Sigmoid colon (tissue), 7 donors: ENCODE results near the gene ACY1. TPM values are rescaled to one million over a fixed set of nuclear protein-coding genes. Genes with fewer than 3 reads are reported as not detected.

Experiments used
- DNase-seq: peaks from one replicate; pipeline ENCODE4 v3.0.0-alpha.2; 2019
- H3K27ac ChIP-seq, 4 donors: fragments of 200-600 bp; sonication (generic); one replicate each; pipeline ENCODE4 v1.5.1; 2016 to 2019; ENCODE audit warnings: mild to moderate bottlenecking in 1 of 4
- H3K27me3 ChIP-seq, 3 donors: fragments of 200-600 bp; sonication (generic); one replicate each; pipeline ENCODE4 v1.5.1; 2019; ENCODE audit warnings: mild to moderate bottlenecking in 1 of 3
- H3K36me3 ChIP-seq, 4 donors: fragments of 200-600 bp; sonication (generic); one replicate each; pipeline ENCODE4 v1.5.1; 2016 to 2019
- H3K4me1 ChIP-seq, 4 donors: fragments of 200-600 bp; sonication (generic); one replicate each; pipeline ENCODE4 v1.5.1; 2017 to 2019
- H3K4me3 ChIP-seq, 4 donors: fragments of 200-600 bp; sonication (generic); one replicate each; pipeline ENCODE4 v1.5.1; 2017 to 2019; ENCODE audit warnings: mild to moderate bottlenecking in 2 of 4, moderate library complexity in 1 of 4
- H3K9me3 ChIP-seq, 4 donors: fragments of 200-600 bp in 3 of 4; sonication (generic) in 3 of 4; one replicate each; pipeline versions ENCODE4 v1.5.1 to v1.6.1; 2013 to 2019
- CTCF ChIP-seq, 4 experiments: fragments of 450-650 bp in 3 of 4; fragments of 200-600 bp in 1 of 4; IDR thresholded peaks; one replicate each; pipeline ENCODE4 v1.5.1; 2016 to 2019; ENCODE audit warnings: antibody characterized with exemption in 4 of 4, mild to moderate bottlenecking in 3 of 4, moderate library complexity in 2 of 4
- EP300 ChIP-seq, 4 donors: sonication (generic); formaldehyde crosslinking; IDR thresholded peaks; one replicate each; pipeline ENCODE4 v1.6.1; 2017; ENCODE audit warnings: antibody characterized with exemption in 4 of 4
- POLR2A ChIP-seq, 2 donors: fragments of 450-650 bp; IDR thresholded peaks; one replicate each; pipeline ENCODE4 v1.6.1; 2016; ENCODE audit warnings: antibody characterized with exemption in 2 of 2, mild to moderate bottlenecking in 2 of 2, moderate library complexity in 2 of 2
- POLR2AphosphoS5 ChIP-seq, 4 donors: sonication (generic); formaldehyde crosslinking; IDR thresholded peaks; one replicate each; pipeline ENCODE4 v1.6.1; 2017; ENCODE audit warnings: antibody characterized with exemption in 4 of 4
- WGBS, 2 donors: extraction: QIAGEN DNeasy Blood & Tissue Kit; methylation state at CpG; one replicate each; pipeline ENCODE4 v1.1.7; 2013; 5-methylcytosine and 5-hydroxymethylcytosine counted together
- intact Hi-C: fragments of 100-400 bp; cut with DNase I; formaldehyde crosslinking; loops from one replicate; pipeline ENCODE4 v1.15.1; 2023
- polyA plus RNA-seq, 3 donors: library from polyadenylated mRNA; stranded (reverse); fragments of 200-250 nt; gene quantifications; one replicate each; pipeline ENCODE4 v1.2.3, GENCODE V29; 2013
- total RNA-seq, 4 donors: library from RNA; depleted of rRNA; stranded (reverse); fragments of >200 nt; gene quantifications; one replicate each; pipeline ENCODE4 v1.1.0, GENCODE V29; 2016
- donor health status: healthy with polysubstance abuse.
- donor health status: Bipolar disorder and iron deficiency.
- donor health status: healthy.

Gene ACY1
- total and polyA plus RNA-seq, 7 donors, result 1.4 to 279 (median 25.3) TPM

- H3K9me3 ChIP-seq, result no peaks in the 10 kb centered on the region
- H3K36me3 ChIP-seq, result peaks cover 0 to 27% (median 1%) of the 10 kb centered on the region in 4 donors
- WGBS, 2 donors, result 93 to 94% methylated on average over 2 of the region's 2 CpGs
- peaks cover 0 to 7% (median 6%) of the 10 kb centered on the region in 4 donors for H3K4me1 ChIP-seq
- DNase-seq, result no peak
- intact Hi-C loops, result no loop called here
- no peak overlapping the region for H3K4me3 ChIP-seq
- TF ChIP-seq CTCF (IDR thresholded peaks at IDR 0.05) (no peak), POLR2A (IDR thresholded peaks at IDR 0.05) (no peak)
- H3K27me3 ChIP-seq, result no peaks in the 10 kb centered on the region
- H3K27ac ChIP-seq, result no peak overlapping the region
Measured at GRCh38 chr3:51950899-51951298, 32.4 kb upstream of the ACY1 start.

- 69 to 80% methylated on average over 3 of the region's 3 CpGs for WGBS, 2 donors
Measured at GRCh38 chr3:51953445-51953844, 29.9 kb upstream of the ACY1 start.

GRCh38 chr3:51954105-51954504 lies 29.2 kb upstream of the ACY1 start:
- peaks cover 0 to 22% (median 2%) of the 10 kb centered on the region in 4 donors for H3K36me3 ChIP-seq
- DNase-seq, result no peak
- H3K27ac ChIP-seq, result no peak overlapping the region
- no peaks in the 10 kb centered on the region for H3K27me3 ChIP-seq
- WGBS, 2 donors, result 65 to 67% methylated on average over 6 of the region's 6 CpGs
- no peaks in the 10 kb centered on the region for H3K9me3 ChIP-seq
- peaks cover 0 to 17% (median 15%) of the 10 kb centered on the region in 4 donors for H3K4me1 ChIP-seq
- intact Hi-C loops, result no loop called here
- H3K4me3 ChIP-seq, result no peak overlapping the region
- TF ChIP-seq POLR2A (IDR thresholded peaks at IDR 0.05) (no peak), EP300 (IDR thresholded peaks at IDR 0.05) (no peak)

More at GRCh38 chr3:51953445-51953844, 29.9 kb upstream of the ACY1 start:
- TF ChIP-seq CTCF (IDR thresholded peaks at IDR 0.05) (no peak), POLR2AphosphoS5 (IDR thresholded peaks at IDR 0.05) (no peak), POLR2A (IDR thresholded peaks at IDR 0.05) (no peak), EP300 (IDR thresholded peaks at IDR 0.05) (no peak)
- Histone ChIP-seq H3K27me3 (no peaks in the 10 kb centered on the region), H3K36me3 (peaks cover 0 to 22% (median 2%) of the 10 kb centered on the region in 4 donors), H3K9me3 (no peaks in the 10 kb centered on the region), H3K4me3 (no peak overlapping the region), H3K4me1 (peaks cover 0 to 17% (median 15%) of the 10 kb centered on the region in 4 donors), H3K27ac (no peak overlapping the region)
- intact Hi-C loops, result no loop called here
- DNase-seq, result no peak

GRCh38 chr3:51954713-51955112 lies 28.6 kb upstream of the ACY1 start:
- peaks cover 0 to 23% (median 3%) of the 10 kb centered on the region in 4 donors for H3K36me3 ChIP-seq
- H3K4me1 ChIP-seq, result peaks cover 0 to 17% (median 15%) of the 10 kb centered on the region in 4 donors
- DNase-seq, result no peak
- WGBS, 2 donors, result 51 to 77% methylated on average over 1 of the region's 1 CpG
- no peak overlapping the region for H3K4me3 ChIP-seq
- no peaks in the 10 kb centered on the region for H3K9me3 ChIP-seq
- no peak overlapping the region for H3K27ac ChIP-seq
- no peaks in the 10 kb centered on the region for H3K27me3 ChIP-seq
- intact Hi-C loops, result no loop called here
- no peak for TF ChIP-seq CTCF (IDR thresholded peaks at IDR 0.05)
- no peak for TF ChIP-seq POLR2A (IDR thresholded peaks at IDR 0.05)
- no peak for TF ChIP-seq POLR2AphosphoS5 (IDR thresholded peaks at IDR 0.05)
- TF ChIP-seq EP300 (IDR thresholded peaks at IDR 0.05), result no peak

GRCh38 chr3:51955175-51955892 lies 28.0 kb upstream of the ACY1 start, which contains the start of gene GPR62:
Gene GPR62 (plus strand): TSS chr3:51955381. CDS start chr3:51955653, 272 bp downstream.
- Histone ChIP-seq H3K27me3 (no peaks in the 10 kb centered on the region), H3K9me3 (no peaks in the 10 kb centered on the region), H3K4me3 (peak within 1 kb of the TSS; percentile 11 to 53 (median 46)), H3K36me3 (peaks cover 0 to 29% (median 6%) of the 10 kb centered on the region in 4 donors), H3K27ac (peak within 1 kb of the TSS; percentile 76 to 81 (median 80)), H3K4me1 (peaks cover 0 to 17% (median 15%) of the 10 kb centered on the region in 4 donors)
- DNase-seq, result no peak
- TF ChIP-seq POLR2A (IDR thresholded peaks at IDR 0.05) (no peak), CTCF (IDR thresholded peaks at IDR 0.05) (no peak), EP300 (IDR thresholded peaks at IDR 0.05) (no peak), POLR2AphosphoS5 (IDR thresholded peaks at IDR 0.05) (no peak)
- intact Hi-C loops, result no loop called here
- 33 to 55% methylated on average over 33 of the region's 33 CpGs for WGBS, 2 donors
